SK-N-SH (cell line): ENCODE measurements around the gene ABHD4. TPM values are rescaled to one million over a fixed set of nuclear protein-coding genes. Genes with fewer than 3 reads are reported as not detected.

ENCODE experiments used
- CTCF ChIA-PET: fragments of 300-600, 350-600 bp; formaldehyde crosslinking; extraction: SDS; loops from one replicate; lab custom pipeline; 2021; lab: Yijun Ruan, JAX
- POLR2A ChIA-PET: fragments of 350-600 bp; sonication (Branson Sonifier 250); formaldehyde crosslinking; extraction: SDS; loops from one replicate; lab custom pipeline; 2020; ENCODE audit warnings: antibody characterized with exemption, inconsistent platforms; lab: Yijun Ruan, JAX
- DNase-seq: peaks from one replicate; pipeline ENCODE4 v3.0.0; 2012
- H2AFZ ChIP-seq: fragments of 200-600 bp; sonication (generic); 2 replicates; pipeline ENCODE4 v1.8.1; 2016; ENCODE audit warnings: antibody characterized with exemption, mild to moderate bottlenecking, low read depth
- H3F3A ChIP-seq: fragments of 200-600 bp; sonication (generic); replicated peaks from 2 replicates; pipeline ENCODE3; 2016; ENCODE audit warnings: antibody characterized with exemption, mild to moderate bottlenecking; ENCODE audit not compliant: insufficient read depth
- H3K27ac ChIP-seq, 2 experiments: fragments of 200-500 bp in 1 of 2; fragments of 200-600 bp in 1 of 2; sonication (Bioruptor generic) in 1 of 2; sonication (generic), shearing (Covaris generic) in 1 of 2; 2 replicates each; pipeline versions ENCODE4 v1.5.1 to v1.6.1; 2014 to 2016; ENCODE audit warnings: low read depth in 2 of 2, inconsistent platforms in 1 of 2, low read length in 1 of 2, mild to moderate bottlenecking in 1 of 2, mixed read lengths in 1 of 2
- H3K27me3 ChIP-seq: fragments of 200-600 bp; sonication (generic), shearing (Covaris generic); 2 replicates; pipeline ENCODE4 v1.6.1; 2016; ENCODE audit warnings: mixed run types; ENCODE audit not compliant: insufficient read depth
- H3K36me3 ChIP-seq, 2 experiments: fragments of 200-500 bp in 1 of 2; fragments of 200-600 bp in 1 of 2; sonication (Bioruptor generic) in 1 of 2; sonication (generic) in 1 of 2; replicated peaks in 1 of 2; 2 replicates each; pipeline versions ENCODE3 to v1.5.1; 2014 to 2016; ENCODE audit warnings: low read length in 1 of 2, mild to moderate bottlenecking in 1 of 2; ENCODE audit not compliant: insufficient read depth in 2 of 2, control insufficient read depth in 1 of 2
- H3K4me1 ChIP-seq, 2 experiments: fragments of 200-500 bp in 1 of 2; fragments of 200-600 bp in 1 of 2; sonication (Bioruptor generic) in 1 of 2; sonication (generic), shearing (Covaris generic) in 1 of 2; 2 replicates each; pipeline versions ENCODE4 v1.5.1 to v1.6.1; 2014 to 2016; ENCODE audit warnings: low read depth in 1 of 2, low read length in 1 of 2, mixed run types in 1 of 2; ENCODE audit not compliant: insufficient read depth in 2 of 2, control insufficient read depth in 1 of 2
- H3K4me2 ChIP-seq: fragments of 200-600 bp; sonication (generic), shearing (Covaris generic); 2 replicates; pipeline ENCODE4 v1.6.1; 2017; ENCODE audit warnings: mixed run types
- H3K4me3 ChIP-seq, 2 experiments: fragments of 200-500 bp in 1 of 2; fragments of 200-600 bp in 1 of 2; sonication (Bioruptor generic) in 1 of 2; sonication (generic), shearing (Covaris generic) in 1 of 2; 2 replicates each; pipeline versions ENCODE4 v1.5.1 to v1.8.1; 2014 to 2016; ENCODE audit warnings: low read depth in 2 of 2, inconsistent platforms in 1 of 2, low read length in 1 of 2, mild to moderate bottlenecking in 1 of 2, mixed read lengths in 1 of 2, moderate library complexity in 1 of 2
- H3K79me2 ChIP-seq: fragments of 200-600 bp; sonication (generic); 2 replicates; pipeline ENCODE4 v1.8.1; 2017; ENCODE audit warnings: mild to moderate bottlenecking; ENCODE audit not compliant: insufficient read depth
- H3K9ac ChIP-seq: fragments of 200-600 bp; sonication (generic); 2 replicates; pipeline ENCODE4 v1.6.1; 2017; ENCODE audit warnings: mixed run types
- H3K9me2 ChIP-seq: fragments of 200-600 bp; sonication (generic); 2 replicates; pipeline ENCODE4 v1.6.1; 2017; ENCODE audit warnings: mixed run types
- H3K9me3 ChIP-seq: fragments of 200-600 bp; sonication (generic); 2 replicates; pipeline ENCODE4 v1.6.1; 2017; ENCODE audit warnings: mixed run types, mild to moderate bottlenecking, moderate library complexity
- H4K20me1 ChIP-seq: fragments of 200-600 bp; sonication (generic); 2 replicates; pipeline ENCODE4 v1.6.1; 2017; ENCODE audit warnings: mild to moderate bottlenecking, mixed run types; ENCODE audit not compliant: insufficient read depth
- ELF1 ChIP-seq: IDR thresholded peaks from 2 replicates; pipeline ENCODE4 v1.4.0; 2012
- FOSL2 ChIP-seq: IDR thresholded peaks from 2 replicates; pipeline ENCODE4 v1.4.0; 2012; ENCODE audit warnings: low read depth, mild to moderate bottlenecking, moderate library complexity, borderline replicate concordance
- GABPA ChIP-seq: IDR thresholded peaks from 2 replicates; pipeline ENCODE4 v1.4.0; 2012; ENCODE audit warnings: low read depth, mild to moderate bottlenecking
- MAX ChIP-seq: IDR thresholded peaks from 2 replicates; pipeline ENCODE4 v1.4.0; 2012; ENCODE audit warnings: low read depth
- MXI1 ChIP-seq: IDR thresholded peaks from 2 replicates; pipeline ENCODE4 v1.6.1; 2012; ENCODE audit warnings: mild to moderate bottlenecking, low read depth, low read length, improper control_type of control experiment
- NFIC ChIP-seq: IDR thresholded peaks from 2 replicates; pipeline ENCODE4 v1.4.0; 2012; ENCODE audit warnings: borderline replicate concordance
- NRF1 ChIP-seq: IDR thresholded peaks from 2 replicates; pipeline ENCODE4 v1.6.1; 2012; ENCODE audit warnings: low read depth, mild to moderate bottlenecking, low read length
- POLR2AphosphoS5 ChIP-seq: IDR thresholded peaks from 2 replicates; pipeline ENCODE4 v1.6.1; 2012; ENCODE audit warnings: low read depth, low read length
- RAD21 ChIP-seq: IDR thresholded peaks from 2 replicates; pipeline ENCODE4 v1.6.1; 2012; ENCODE audit warnings: mild to moderate bottlenecking, low read length
- RCOR1 ChIP-seq: fragments of 150-350 bp; IDR thresholded peaks from 2 replicates; pipeline ENCODE4 v1.6.1; 2017; ENCODE audit warnings: antibody characterized with exemption, low read length
- RXRA ChIP-seq: IDR thresholded peaks from 2 replicates; pipeline ENCODE4 v1.4.0; 2012; ENCODE audit warnings: low read depth, mild to moderate bottlenecking, borderline replicate concordance
- SIN3A ChIP-seq: IDR thresholded peaks from 2 replicates; pipeline ENCODE4 v1.6.1; 2012; ENCODE audit warnings: low read depth, mild to moderate bottlenecking, low read length, moderate library complexity, borderline replicate concordance
- TAF1 ChIP-seq: IDR thresholded peaks from 2 replicates; pipeline ENCODE4 v1.6.1; 2012; ENCODE audit warnings: low read depth, mild to moderate bottlenecking, low read length, moderate library complexity, borderline replicate concordance
- TCF12 ChIP-seq: IDR thresholded peaks from 2 replicates; pipeline ENCODE4 v1.4.0; 2012
- USF2 ChIP-seq: fragments of 150-350 bp; IDR thresholded peaks from 2 replicates; pipeline ENCODE4 v1.6.1; 2017; ENCODE audit warnings: antibody characterized with exemption, low read length, low read depth, borderline replicate concordance
- YY1 ChIP-seq: IDR thresholded peaks from 2 replicates; pipeline ENCODE4 v1.4.0; 2012; ENCODE audit warnings: low read depth, mild to moderate bottlenecking
- WGBS: methylation state at CpG from one replicate; pipeline ENCODE4 v1.1.6; 2017; ENCODE audit warnings: low lambda C conversion rate; 5-methylcytosine and 5-hydroxymethylcytosine counted together
- polyA plus RNA-seq, 3 experiments: library from polyadenylated mRNA; depleted of rRNA; stranded (reverse); fragments of >200 nt; gene quantifications; 2 replicates each; pipeline ENCODE4 v1.2.3, GENCODE V29; 2012
- TF ChIP-seq, protein P1 (sequence below): fragments of 200-600 bp; sonication (generic); IDR thresholded peaks from 2 replicates; pipeline ENCODE4 v1.6.1; 2017; ENCODE audit warnings: antibody characterized with exemption, mild to moderate bottlenecking, moderate library complexity

Gene ABHD4
- polyA plus RNA-seq, 1 of the 3 experiments (the other 2 are of a cell fraction): 15.0 TPM

- TF ChIP-seq NRF1: no peak
- TF ChIP-seq, protein P1, sequence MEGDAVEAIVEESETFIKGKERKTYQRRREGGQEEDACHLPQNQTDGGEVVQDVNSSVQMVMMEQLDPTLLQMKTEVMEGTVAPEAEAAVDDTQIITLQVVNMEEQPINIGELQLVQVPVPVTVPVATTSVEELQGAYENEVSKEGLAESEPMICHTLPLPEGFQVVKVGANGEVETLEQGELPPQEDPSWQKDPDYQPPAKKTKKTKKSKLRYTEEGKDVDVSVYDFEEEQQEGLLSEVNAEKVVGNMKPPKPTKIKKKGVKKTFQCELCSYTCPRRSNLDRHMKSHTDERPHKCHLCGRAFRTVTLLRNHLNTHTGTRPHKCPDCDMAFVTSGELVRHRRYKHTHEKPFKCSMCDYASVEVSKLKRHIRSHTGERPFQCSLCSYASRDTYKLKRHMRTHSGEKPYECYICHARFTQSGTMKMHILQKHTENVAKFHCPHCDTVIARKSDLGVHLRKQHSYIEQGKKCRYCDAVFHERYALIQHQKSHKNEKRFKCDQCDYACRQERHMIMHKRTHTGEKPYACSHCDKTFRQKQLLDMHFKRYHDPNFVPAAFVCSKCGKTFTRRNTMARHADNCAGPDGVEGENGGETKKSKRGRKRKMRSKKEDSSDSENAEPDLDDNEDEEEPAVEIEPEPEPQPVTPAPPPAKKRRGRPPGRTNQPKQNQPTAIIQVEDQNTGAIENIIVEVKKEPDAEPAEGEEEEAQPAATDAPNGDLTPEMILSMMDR: no peak
- TF ChIP-seq SIN3A: no peak
These were observed 30.7 kb upstream of the ABHD4 start (continued) for GRCh38 chr14:22567437-22567836.

- DNase-seq: no peak
- peaks cover 29% of the 10 kb centered on the region for H3F3A ChIP-seq
- no peak overlapping the region for H3K4me3 ChIP-seq
- H3K9ac ChIP-seq: no peak overlapping the region
- H3K27me3 ChIP-seq: no peaks in the 10 kb centered on the region
- no peak for TF ChIP-seq RXRA
- no peak for TF ChIP-seq POLR2AphosphoS5
- TF ChIP-seq TCF12: no peak
- TF ChIP-seq, protein P1: no peak
- TF ChIP-seq TAF1: no peak
- no peak for TF ChIP-seq MXI1
- TF ChIP-seq GABPA: no peak
- TF ChIP-seq FOSL2: no peak
- TF ChIP-seq YY1: no peak
- TF ChIP-seq RAD21: no peak
- TF ChIP-seq ELF1: no peak
- no peak for TF ChIP-seq USF2
- no peak for TF ChIP-seq RCOR1
- no peak for TF ChIP-seq NRF1
- no peak for TF ChIP-seq NFIC
- TF ChIP-seq MAX: no peak
- H3K9me2 ChIP-seq: no peaks in the 10 kb centered on the region
- H2AFZ ChIP-seq: no peak overlapping the region
- ChIA-PET CTCF (interaction anchor here (0.7 to 10.4 kb wide), 31 partner anchors 9 to 412 kb away, joined by 3 to 116 read pairs (median 6); partner anchors contain the start of genes ABHD4, DAD1 and MRPL52), POLR2A (no interaction called here)
- no peak overlapping the region for H3K27ac ChIP-seq
- H3K9me3 ChIP-seq: no peaks in the 10 kb centered on the region
- no peak overlapping the region for H3K4me2 ChIP-seq
- peaks cover 54 to 69% of the 10 kb centered on the region in 2 experiments for H3K36me3 ChIP-seq
- H3K79me2 ChIP-seq: peaks cover 68% of the 10 kb centered on the region
- peaks cover 10% of the 10 kb centered on the region; the same call in 1 of the 2 replicates for H4K20me1 ChIP-seq
- WGBS: 92% methylated on average over 6 of the region's 6 CpGs
- H3K4me1 ChIP-seq: peaks cover 0 to 18% of the 10 kb centered on the region in 2 experiments; a peak in 1 of 4 replicates
These were observed 28.9 kb upstream of the ABHD4 start for GRCh38 chr14:22569106-22569736.
